WTC11 (cell line): ENCODE measurements around the gene NDST3. TPM values are rescaled to one million over a fixed set of nuclear protein-coding genes. Genes with fewer than 3 reads are reported as not detected.
A peak's percentile ranks its signal among the peaks of the same experiment; 100 is the strongest.

ENCODE experiments used
- ATAC-seq: fragments of 200-7000 bp; cut with Tn5 transposase; 2 replicates; pipeline ENCODE4 v1.10.0; 2021; ENCODE audit warnings: mild to moderate bottlenecking, moderate library complexity
- CTCF ChIA-PET: fragments of 300-600 bp; sonication (Branson Sonifier 250); formaldehyde crosslinking; loops from one replicate; lab custom pipeline; 2021; ENCODE audit warnings: antibody characterized with exemption; lab: Charles Lee
- POLR2A ChIA-PET: fragments of 350-600 bp; sonication (Branson Sonifier 250); formaldehyde crosslinking; loops from one replicate; lab custom pipeline; 2021; ENCODE audit warnings: antibody characterized with exemption; lab: Charles Lee
- DNase-seq: peaks from one replicate; pipeline ENCODE4 v3.0.0; 2021; ENCODE audit warnings: low spot score
- H3K27ac Mint-ChIP-seq: 2 replicates; pipeline ENCODE4 v1.8.0; 2021; ENCODE audit warnings: mixed read lengths
- H3K27me3 Mint-ChIP-seq: 2 replicates; pipeline ENCODE4 v1.8.0; 2021; ENCODE audit warnings: low read depth, mild to moderate bottlenecking, moderate library complexity, mixed read lengths
- H3K36me3 Mint-ChIP-seq: 2 replicates; pipeline ENCODE4 v1.8.0; 2021; ENCODE audit warnings: mixed read lengths
- H3K4me1 Mint-ChIP-seq: 2 replicates; pipeline ENCODE4 v1.8.0; 2022; ENCODE audit warnings: mixed read lengths
- H3K4me3 Mint-ChIP-seq: 2 replicates; pipeline ENCODE4 v1.8.0; 2021; ENCODE audit warnings: mild to moderate bottlenecking, moderate library complexity, mixed read lengths
- H3K9me3 Mint-ChIP-seq: 2 replicates; pipeline ENCODE4 v1.8.0; 2021; ENCODE audit warnings: mixed read lengths
- AFF4 ChIP-seq: sonication (generic); formaldehyde crosslinking; IDR thresholded peaks from 2 replicates; pipeline ENCODE4 v1.8.1; 2023; ENCODE audit warnings: mild to moderate bottlenecking, missing genetic modification reagents, borderline replicate concordance
- CBFB ChIP-seq: sonication (generic); formaldehyde crosslinking; IDR thresholded peaks from 2 replicates; pipeline ENCODE4 v1.8.1; 2022; ENCODE audit warnings: mild to moderate bottlenecking, low read depth, missing genetic modification reagents
- FOXJ3 ChIP-seq: sonication (generic); formaldehyde crosslinking; IDR thresholded peaks from 2 replicates; pipeline ENCODE4 v1.9.0; 2021; ENCODE audit warnings: missing genetic modification reagents, mild to moderate bottlenecking, borderline replicate concordance
- FOXK1 ChIP-seq: sonication (generic); formaldehyde crosslinking; IDR thresholded peaks from 2 replicates; pipeline ENCODE4 v1.8.0; 2022; ENCODE audit warnings: mild to moderate bottlenecking, moderate library complexity, missing genetic modification reagents
- FOXP1 ChIP-seq: sonication (generic); formaldehyde crosslinking; IDR thresholded peaks from 2 replicates; pipeline ENCODE4 v1.8.0; 2022; ENCODE audit warnings: missing genetic modification reagents, mild to moderate bottlenecking, moderate library complexity, borderline replicate concordance
- GRHL2 ChIP-seq: fragments of 250-450 bp; sonication (Bioruptor Pico); IDR thresholded peaks from 2 replicates; pipeline ENCODE4 v1.8.0; 2022; ENCODE audit warnings: mild to moderate bottlenecking, moderate library complexity; ENCODE audit not compliant: insufficient replicate concordance, severe bottlenecking
- JAZF1 ChIP-seq: fragments of 250-450 bp; sonication (Bioruptor Pico); IDR thresholded peaks from 2 replicates; pipeline ENCODE4 v1.9.0; 2021; ENCODE audit warnings: moderate library complexity, mild to moderate bottlenecking, inconsistent platforms
- JUN ChIP-seq: sonication (generic); formaldehyde crosslinking; IDR thresholded peaks from 2 replicates; pipeline ENCODE4 v1.8.0; 2023; ENCODE audit warnings: mild to moderate bottlenecking, missing genetic modification reagents
- MAX ChIP-seq: sonication (generic); formaldehyde crosslinking; IDR thresholded peaks from 2 replicates; pipeline ENCODE4 v1.8.0; 2022; ENCODE audit warnings: mild to moderate bottlenecking, missing genetic modification reagents
- NFYB ChIP-seq: sonication (generic); formaldehyde crosslinking; conservative IDR thresholded peaks from 2 replicates; pipeline ENCODE4 v1.8.0; 2022; ENCODE audit warnings: low read depth, missing genetic modification reagents
- NR3C1 ChIP-seq: sonication (generic); formaldehyde crosslinking; conservative IDR thresholded peaks from 2 replicates; pipeline ENCODE4 v1.8.1; 2023; ENCODE audit warnings: low read depth, mild to moderate bottlenecking, missing genetic modification reagents
- SOX15 ChIP-seq: fragments of 250-450 bp; sonication (Bioruptor Pico); IDR thresholded peaks from 2 replicates; pipeline ENCODE4 v1.9.0; 2021; ENCODE audit warnings: mild to moderate bottlenecking
- TCF7 ChIP-seq: sonication (generic); formaldehyde crosslinking; IDR thresholded peaks from 2 replicates; pipeline ENCODE4 v1.8.0; 2022; ENCODE audit warnings: mild to moderate bottlenecking, low read depth, missing genetic modification reagents, moderate library complexity
- ZNF263 ChIP-seq: sonication (generic); formaldehyde crosslinking; IDR thresholded peaks from 2 replicates; pipeline ENCODE4 v1.8.1; 2022; ENCODE audit warnings: low read depth, mild to moderate bottlenecking, moderate library complexity, missing genetic modification reagents
- total RNA-seq: library from RNA; stranded (reverse); gene quantifications from 3 replicates; pipeline ENCODE4 v1.2.3, GENCODE V29; 2021
- TF ChIP-seq, protein P1 (sequence below): fragments of 250-450 bp; sonication (Bioruptor Pico); IDR thresholded peaks from 2 replicates; pipeline ENCODE4 v1.9.0; 2021; ENCODE audit warnings: mild to moderate bottlenecking, borderline replicate concordance
- TF ChIP-seq, protein P2 (sequence below): sonication (generic); formaldehyde crosslinking; IDR thresholded peaks from 2 replicates; pipeline ENCODE4 v1.8.0; 2023; ENCODE audit warnings: missing genetic modification reagents
- TF ChIP-seq, protein P3 (sequence below): sonication (generic); formaldehyde crosslinking; IDR thresholded peaks from 2 replicates; pipeline ENCODE4 v1.8.0; 2022; ENCODE audit warnings: mild to moderate bottlenecking, missing genetic modification reagents

NDST3 gene
- total RNA-seq, 1 experiment from 2014 or later = 0.37 TPM

GRCh38 chr4:118029224-118029623 is 5.1 kb upstream of the NDST3 start (continued):
- TF ChIP-seq, protein P1, sequence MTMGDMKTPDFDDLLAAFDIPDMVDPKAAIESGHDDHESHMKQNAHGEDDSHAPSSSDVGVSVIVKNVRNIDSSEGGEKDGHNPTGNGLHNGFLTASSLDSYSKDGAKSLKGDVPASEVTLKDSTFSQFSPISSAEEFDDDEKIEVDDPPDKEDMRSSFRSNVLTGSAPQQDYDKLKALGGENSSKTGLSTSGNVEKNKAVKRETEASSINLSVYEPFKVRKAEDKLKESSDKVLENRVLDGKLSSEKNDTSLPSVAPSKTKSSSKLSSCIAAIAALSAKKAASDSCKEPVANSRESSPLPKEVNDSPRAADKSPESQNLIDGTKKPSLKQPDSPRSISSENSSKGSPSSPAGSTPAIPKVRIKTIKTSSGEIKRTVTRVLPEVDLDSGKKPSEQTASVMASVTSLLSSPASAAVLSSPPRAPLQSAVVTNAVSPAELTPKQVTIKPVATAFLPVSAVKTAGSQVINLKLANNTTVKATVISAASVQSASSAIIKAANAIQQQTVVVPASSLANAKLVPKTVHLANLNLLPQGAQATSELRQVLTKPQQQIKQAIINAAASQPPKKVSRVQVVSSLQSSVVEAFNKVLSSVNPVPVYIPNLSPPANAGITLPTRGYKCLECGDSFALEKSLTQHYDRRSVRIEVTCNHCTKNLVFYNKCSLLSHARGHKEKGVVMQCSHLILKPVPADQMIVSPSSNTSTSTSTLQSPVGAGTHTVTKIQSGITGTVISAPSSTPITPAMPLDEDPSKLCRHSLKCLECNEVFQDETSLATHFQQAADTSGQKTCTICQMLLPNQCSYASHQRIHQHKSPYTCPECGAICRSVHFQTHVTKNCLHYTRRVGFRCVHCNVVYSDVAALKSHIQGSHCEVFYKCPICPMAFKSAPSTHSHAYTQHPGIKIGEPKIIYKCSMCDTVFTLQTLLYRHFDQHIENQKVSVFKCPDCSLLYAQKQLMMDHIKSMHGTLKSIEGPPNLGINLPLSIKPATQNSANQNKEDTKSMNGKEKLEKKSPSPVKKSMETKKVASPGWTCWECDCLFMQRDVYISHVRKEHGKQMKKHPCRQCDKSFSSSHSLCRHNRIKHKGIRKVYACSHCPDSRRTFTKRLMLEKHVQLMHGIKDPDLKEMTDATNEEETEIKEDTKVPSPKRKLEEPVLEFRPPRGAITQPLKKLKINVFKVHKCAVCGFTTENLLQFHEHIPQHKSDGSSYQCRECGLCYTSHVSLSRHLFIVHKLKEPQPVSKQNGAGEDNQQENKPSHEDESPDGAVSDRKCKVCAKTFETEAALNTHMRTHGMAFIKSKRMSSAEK (CRISPR knock-in tag) = no peak
- no peak for TF ChIP-seq FOXJ3
- TF ChIP-seq FOXK1 = no peak
- TF ChIP-seq ZNF263 (CRISPR knock-in tag) = no peak
- no peak for TF ChIP-seq MAX (CRISPR knock-in tag)

DNA sequence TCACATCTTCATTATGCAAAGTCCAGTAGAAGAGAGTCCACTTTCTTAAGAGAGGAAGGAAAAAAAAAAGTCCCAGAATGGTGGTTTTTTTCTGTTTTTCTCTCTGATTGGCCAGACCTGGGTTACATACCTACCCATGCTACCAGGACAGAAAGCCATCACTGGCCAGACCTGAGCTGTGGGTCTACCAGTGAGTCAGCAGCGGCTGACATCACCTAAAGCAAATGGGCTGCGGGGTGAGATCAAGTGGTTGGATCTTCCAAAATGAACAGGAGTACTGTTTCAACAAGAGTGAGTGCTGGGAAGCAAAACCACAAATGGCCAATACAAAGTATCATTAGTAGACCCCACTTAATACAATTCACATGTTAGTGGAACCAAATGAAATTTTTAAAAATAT is 1.6 kb upstream of the NDST3 start:
- TF ChIP-seq GRHL2 (CRISPR knock-in tag) = no peak
- TF ChIP-seq MAX (CRISPR knock-in tag) = no peak
- no peak for TF ChIP-seq NR3C1 (CRISPR knock-in tag)
- no peak for TF ChIP-seq NFYB (CRISPR knock-in tag)
- no peak for TF ChIP-seq CBFB
- no peak for TF ChIP-seq AFF4
- TF ChIP-seq, protein P2, sequence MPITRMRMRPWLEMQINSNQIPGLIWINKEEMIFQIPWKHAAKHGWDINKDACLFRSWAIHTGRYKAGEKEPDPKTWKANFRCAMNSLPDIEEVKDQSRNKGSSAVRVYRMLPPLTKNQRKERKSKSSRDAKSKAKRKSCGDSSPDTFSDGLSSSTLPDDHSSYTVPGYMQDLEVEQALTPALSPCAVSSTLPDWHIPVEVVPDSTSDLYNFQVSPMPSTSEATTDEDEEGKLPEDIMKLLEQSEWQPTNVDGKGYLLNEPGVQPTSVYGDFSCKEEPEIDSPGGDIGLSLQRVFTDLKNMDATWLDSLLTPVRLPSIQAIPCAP = no peak
- no peak for TF ChIP-seq JAZF1 (CRISPR knock-in tag)
- TF ChIP-seq, protein P3, sequence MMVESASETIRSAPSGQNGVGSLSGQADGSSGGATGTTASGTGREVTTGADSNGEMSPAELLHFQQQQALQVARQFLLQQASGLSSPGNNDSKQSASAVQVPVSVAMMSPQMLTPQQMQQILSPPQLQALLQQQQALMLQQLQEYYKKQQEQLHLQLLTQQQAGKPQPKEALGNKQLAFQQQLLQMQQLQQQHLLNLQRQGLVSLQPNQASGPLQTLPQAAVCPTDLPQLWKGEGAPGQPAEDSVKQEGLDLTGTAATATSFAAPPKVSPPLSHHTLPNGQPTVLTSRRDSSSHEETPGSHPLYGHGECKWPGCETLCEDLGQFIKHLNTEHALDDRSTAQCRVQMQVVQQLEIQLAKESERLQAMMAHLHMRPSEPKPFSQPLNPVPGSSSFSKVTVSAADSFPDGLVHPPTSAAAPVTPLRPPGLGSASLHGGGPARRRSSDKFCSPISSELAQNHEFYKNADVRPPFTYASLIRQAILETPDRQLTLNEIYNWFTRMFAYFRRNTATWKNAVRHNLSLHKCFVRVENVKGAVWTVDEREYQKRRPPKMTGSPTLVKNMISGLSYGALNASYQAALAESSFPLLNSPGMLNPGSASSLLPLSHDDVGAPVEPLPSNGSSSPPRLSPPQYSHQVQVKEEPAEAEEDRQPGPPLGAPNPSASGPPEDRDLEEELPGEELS (CRISPR knock-in tag) = no peak
- TF ChIP-seq TCF7 (CRISPR knock-in tag) = no peak
- no peak for TF ChIP-seq SOX15 (CRISPR knock-in tag)
- TF ChIP-seq FOXP1 (CRISPR knock-in tag) = no peak
- no peak for TF ChIP-seq JUN (CRISPR knock-in tag)
- TF ChIP-seq, all 79 proteins: peak for 0
- Mint-ChIP-seq H3K27me3 (peaks cover 16% of the 10 kb centered on the region), H3K36me3 (no peaks in the 10 kb centered on the region), H3K4me1 (peaks cover 15% of the 10 kb centered on the region), H3K4me3 (peak overlapping the region; percentile 78), H3K27ac (no peak overlapping the region), H3K9me3 (no peaks in the 10 kb centered on the region)
- DNase-seq = peak; percentile 12
- ChIA-PET POLR2A (interaction anchor here (0.6 kb wide), 1 partner anchor 25 kb away, joined by 5 read pairs; no protein-coding TSS in a partner anchor), CTCF (no interaction called here)
- peak; percentile 39 for ATAC-seq
